Measurements from ENCODE around the gene OR2C3. TPM values are rescaled to one million over a fixed set of nuclear protein-coding genes. Genes with fewer than 3 reads are reported as not detected.
"Not testable (repeated sequence)": the region's sequence is repeated elsewhere in the genome, so short reads cannot be mapped to it uniquely, and the experiment has no call there.

OR2C3 gene
- total RNA-seq, 1 donor from 2014 or later = not detected

- TF ChIP-seq CTCF (IDR thresholded peaks at IDR 0.05; ENCODE audit: unreplicated experiment) = no peak
- Mint-ChIP-seq H3K9me3 (ENCODE audit: low read depth) (no peaks in the 10 kb centered on the region), H3K27ac (no peak overlapping the region), H3K4me3 (ENCODE audit: low read depth) (no peak overlapping the region), H3K27me3 (peaks cover 3% of the 10 kb centered on the region), H3K4me1 (ENCODE audit: low read depth) (no peaks in the 10 kb centered on the region), H3K36me3 (ENCODE audit: insufficient read depth) (no peaks in the 10 kb centered on the region)
- no peak for DNase-seq (ENCODE audit: low spot score, unreplicated experiment)
Observed at GRCh38 chr1:247482747-247483146, 53.5 kb downstream of the OR2C3 start.

GRCh38 chr1:247476328-247477058 is 59.7 kb downstream of the OR2C3 start:
- not testable (repeated sequence) for H3K27ac Mint-ChIP-seq; H3K4me3 Mint-ChIP-seq (ENCODE audit: low read depth); H3K9me3 Mint-ChIP-seq (ENCODE audit: low read depth); H3K4me1 Mint-ChIP-seq (ENCODE audit: low read depth); DNase-seq (ENCODE audit: low spot score, unreplicated experiment); H3K27me3 Mint-ChIP-seq; H3K36me3 Mint-ChIP-seq (ENCODE audit: insufficient read depth)

GRCh38 chr1:247475793-247476192 is 60.4 kb downstream of the OR2C3 start:
- Mint-ChIP-seq H3K27ac (no peak overlapping the region), H3K36me3 (ENCODE audit: insufficient read depth) (no peaks in the 10 kb centered on the region), H3K27me3 (no peaks in the 10 kb centered on the region), H3K4me3 (ENCODE audit: low read depth) (no peak overlapping the region), H3K4me1 (ENCODE audit: low read depth) (no peaks in the 10 kb centered on the region), H3K9me3 (ENCODE audit: low read depth) (peaks cover 3% of the 10 kb centered on the region)
- no peak for TF ChIP-seq CTCF (IDR thresholded peaks at IDR 0.05; ENCODE audit: unreplicated experiment)
- no peak for DNase-seq (ENCODE audit: low spot score, unreplicated experiment)

Other genes starting within 250 kb of the OR2C3 start
- 56.0 and 59.5 TPM in 2 replicates for gene ZNF496, start 204.6 kb downstream of the OR2C3 start, total RNA-seq
- gene NLRP3, start 120.3 kb downstream of the OR2C3 start, total RNA-seq = 0.38 TPM in 1 of 2 replicates, not detected in the other
- gene OR2B11, start 78.3 kb downstream of the OR2C3 start, total RNA-seq = not detected in 2 replicates
- not detected in 2 replicates for gene GCSAML, start 12.7 kb upstream of the OR2C3 start, total RNA-seq
- not detected in 2 replicates for gene OR2G2, start 51.9 kb upstream of the OR2C3 start, total RNA-seq
- gene OR2G3, start 69.1 kb upstream of the OR2C3 start, total RNA-seq = not detected in 2 replicates
- not detected in 2 replicates for gene OR13G1, start 143.3 kb upstream of the OR2C3 start, total RNA-seq
- gene OR6F1, start 180.2 kb upstream of the OR2C3 start, total RNA-seq = not detected in 2 replicates
- 0.33 TPM in 1 of 2 replicates, not detected in the other for gene OR14K1, start 202.2 kb upstream of the OR2C3 start, total RNA-seq
- not detected in 2 replicates for gene OR14A2, start 211.7 kb upstream of the OR2C3 start, total RNA-seq
- gene OR1C1, start 224.1 kb upstream of the OR2C3 start, total RNA-seq = not detected in 2 replicates

Measured in progenitor cell of endocrine pancreas (in vitro differentiated cells).